Stimulated activated CD4-positive, alpha-beta T cell treated with anti-CD3 and anti-CD28 coated beads, TNF-alpha, amount 100 ng/mL, for 24 hours (primary cell): ENCODE measurements around the gene TBC1D1.

Source experiments
- DNase-seq, 3 experiments: peaks; one replicate each; pipeline ENCODE4 v3.0.0-alpha.2; 2020; ENCODE audit warnings: low read depth in 3 of 3

TBC1D1 gene

DNA sequence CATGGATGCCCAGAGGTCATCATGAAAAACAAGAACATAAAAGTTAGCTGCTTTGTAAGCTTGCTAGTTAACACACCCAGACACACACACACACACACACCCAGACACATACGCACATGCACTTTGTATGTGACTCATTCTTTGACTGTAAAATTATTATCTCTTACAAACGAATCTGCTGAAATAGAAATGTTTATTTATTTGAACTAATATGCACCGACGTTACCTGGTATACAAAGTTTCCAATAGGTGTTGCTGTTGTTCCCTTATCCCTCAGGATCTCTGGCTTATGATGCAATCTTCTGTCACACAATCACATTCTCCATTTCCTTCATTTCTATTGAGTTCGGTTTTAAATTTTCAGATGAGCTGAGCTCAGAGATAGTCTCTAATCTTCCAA is 278.6 kb downstream of the TBC1D1 start:
- DNase-seq: no peak

- DNase-seq: no peak
Observed at GRCh38 chr4:38170338-38171169, 279.7 kb downstream of the TBC1D1 start.

- DNase-seq: no peak
Observed at GRCh38 chr4:38172078-38172477, 281.2 kb downstream of the TBC1D1 start.

GRCh38 chr4:38173935-38174518 is 283.1 kb downstream of the TBC1D1 start:
- no peak for DNase-seq

DNA sequence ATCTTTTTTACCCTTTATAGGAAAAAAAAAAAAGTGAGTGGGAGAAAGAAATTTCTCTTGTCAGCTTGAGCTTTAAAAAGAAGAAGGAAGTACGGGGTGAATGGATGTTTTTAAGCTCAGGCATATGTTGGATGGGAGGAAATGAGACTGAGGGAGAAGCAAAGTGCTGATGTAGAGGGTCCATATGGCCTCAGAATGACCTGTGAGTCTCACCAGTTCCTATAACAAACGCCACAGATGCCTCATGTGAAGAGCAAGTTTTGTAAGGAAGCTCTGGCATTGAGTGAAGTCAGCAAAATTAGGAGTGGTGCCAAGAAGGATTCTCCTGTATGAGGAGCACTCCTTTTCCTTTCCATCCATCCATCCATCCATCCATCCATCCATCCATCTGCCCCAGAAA is 283.9 kb downstream of the TBC1D1 start:
- DNase-seq: no peak

DNA sequence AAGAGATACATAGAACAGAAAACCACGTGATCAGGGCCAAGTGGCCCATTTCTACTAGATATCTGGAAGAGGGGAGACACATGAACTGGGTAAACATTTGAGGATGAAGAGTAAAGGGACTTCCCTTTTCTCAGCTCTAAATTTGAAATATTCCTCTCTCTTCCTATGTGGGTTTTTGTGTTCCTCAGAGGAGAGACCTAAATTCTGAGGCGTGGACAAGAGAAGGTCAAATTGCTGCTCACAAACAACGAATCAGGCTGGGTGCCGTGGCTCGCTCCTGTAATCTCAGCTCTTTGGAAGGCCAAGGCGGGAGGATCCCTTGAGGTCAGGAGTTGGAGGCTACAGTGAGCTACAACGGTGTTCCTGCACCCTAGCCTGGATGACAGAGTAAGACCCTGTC is 285.3 kb downstream of the TBC1D1 start:
- DNase-seq: no peak

- peak in 2 of 3 experiments; percentile 30 to 49 for DNase-seq
Observed at GRCh38 chr4:38177035-38177546, 286.2 kb downstream of the TBC1D1 start.

DNA sequence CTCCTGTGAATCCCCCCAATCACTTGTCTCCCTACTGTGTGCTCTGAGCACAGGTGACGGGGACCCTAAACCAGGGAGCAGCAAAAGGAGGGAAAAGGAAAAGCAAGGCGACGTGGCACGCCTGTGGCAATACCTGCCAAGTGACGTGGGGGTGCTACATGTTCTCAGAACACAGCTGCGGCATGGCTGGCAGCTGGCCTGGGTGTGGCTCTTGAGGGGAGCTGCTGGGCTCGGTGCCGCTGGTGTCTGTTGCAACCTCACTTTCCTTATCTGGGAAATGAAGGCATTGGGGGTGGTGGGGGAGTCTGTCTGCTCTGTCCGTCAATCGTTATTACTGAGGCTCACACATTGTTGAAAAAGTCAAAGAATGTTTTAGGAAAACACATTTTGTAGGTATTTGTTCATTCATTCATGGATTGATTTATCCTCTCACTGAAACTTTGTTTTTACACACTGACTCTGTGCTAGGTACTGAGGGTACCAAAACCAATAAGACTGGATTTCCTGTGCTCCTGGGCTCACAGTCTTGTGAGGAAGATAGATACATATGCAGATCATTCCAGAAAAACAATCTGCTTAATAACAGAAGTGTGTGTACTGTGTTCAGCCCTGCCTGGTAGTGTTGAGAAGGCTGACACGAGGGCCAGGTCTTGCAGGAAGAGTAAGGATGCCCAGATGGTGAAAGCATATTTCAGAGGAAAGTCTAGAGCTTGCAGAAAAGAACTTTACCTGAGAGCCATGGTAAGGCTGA is 286.9 kb downstream of the TBC1D1 start:
- peak in 2 of 3 experiments; percentile 26 to 28 for DNase-seq

- no peak for DNase-seq
Observed at GRCh38 chr4:38178392-38178995, 287.6 kb downstream of the TBC1D1 start.

GRCh38 chr4:38179690-38180377 is 288.9 kb downstream of the TBC1D1 start:
- peak; percentile 57 to 73 (median 70) for DNase-seq

DNA sequence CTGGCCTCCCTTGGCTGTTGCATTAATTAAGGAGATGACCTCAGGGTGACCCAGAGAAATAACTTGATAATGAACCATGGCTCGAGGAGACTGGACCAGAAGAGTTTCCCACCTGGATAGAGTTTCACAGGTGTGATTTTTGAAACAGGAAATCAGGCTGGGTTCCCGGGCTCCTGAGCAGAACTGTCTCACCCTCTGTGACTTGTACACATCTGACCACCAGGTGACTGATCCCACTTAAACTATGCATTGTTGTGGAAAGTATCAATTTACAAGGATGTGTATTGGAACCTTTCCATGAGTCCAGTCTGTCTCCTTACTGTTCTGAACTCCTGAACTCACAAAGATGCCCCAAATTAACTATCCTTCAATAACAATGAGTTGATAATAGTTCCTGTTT is 289.6 kb downstream of the TBC1D1 start:
- no peak for DNase-seq

- DNase-seq: no peak
Observed at GRCh38 chr4:38181286-38181685, 290.4 kb downstream of the TBC1D1 start.

- DNase-seq: no peak
Observed at GRCh38 chr4:38182334-38182998, 291.6 kb downstream of the TBC1D1 start.

DNA sequence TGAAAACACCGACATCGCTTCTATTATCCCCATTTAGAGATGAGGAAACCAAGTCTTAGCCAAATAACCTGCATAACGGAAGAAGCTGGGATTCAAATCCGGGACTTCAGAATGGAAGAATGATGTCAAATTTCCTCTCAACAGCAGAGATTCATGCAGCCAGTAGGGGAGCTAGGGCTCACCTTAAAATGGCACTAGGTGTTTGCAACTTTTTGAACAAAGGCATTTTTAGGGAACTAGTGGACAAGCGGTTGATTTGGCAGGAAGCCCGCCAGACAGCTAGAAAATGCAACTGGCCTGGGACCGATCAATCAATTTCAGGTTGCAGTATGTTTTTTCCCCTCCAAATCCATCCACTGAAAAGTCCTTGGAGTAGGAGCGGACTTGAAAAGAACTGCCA is 293.5 kb downstream of the TBC1D1 start:
- no peak for DNase-seq

DNA sequence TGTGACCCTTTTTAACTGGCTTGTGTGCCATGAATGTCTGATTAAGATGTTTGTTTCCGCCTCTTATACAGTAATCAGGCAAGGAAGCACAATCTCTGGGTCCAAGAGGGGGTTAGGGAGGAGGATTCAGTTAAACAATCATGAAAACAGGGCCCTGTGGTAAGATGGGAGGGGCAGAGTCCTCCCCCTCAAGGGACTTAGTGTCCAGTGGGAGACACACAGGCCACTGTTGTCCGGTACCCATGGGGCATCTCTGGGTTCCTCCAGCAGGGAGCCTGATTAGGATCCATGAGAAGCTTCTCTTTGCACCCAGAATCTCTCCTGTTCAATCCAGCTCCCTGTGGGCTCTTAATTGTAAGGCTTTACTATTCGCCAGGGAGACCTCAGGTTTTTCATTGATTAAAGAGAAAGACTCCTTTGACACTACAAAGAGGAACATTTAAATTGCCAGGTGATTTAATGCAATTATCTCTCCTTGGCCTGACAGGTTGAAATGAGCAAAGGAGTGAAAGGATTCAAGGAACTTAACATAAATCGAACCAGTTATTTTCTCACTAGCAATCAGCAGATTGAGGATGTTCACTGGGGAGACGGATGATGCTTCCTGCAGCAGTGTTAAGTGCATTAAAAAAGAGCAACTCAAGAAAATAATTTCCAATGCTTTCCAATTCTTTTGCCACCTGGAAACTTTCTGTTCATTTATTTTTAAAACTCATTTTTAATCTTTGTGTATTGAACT is 294.7 kb downstream of the TBC1D1 start:
- no peak for DNase-seq

GRCh38 chr4:38188136-38188535 is 297.3 kb downstream of the TBC1D1 start:
- no peak for DNase-seq

DNA sequence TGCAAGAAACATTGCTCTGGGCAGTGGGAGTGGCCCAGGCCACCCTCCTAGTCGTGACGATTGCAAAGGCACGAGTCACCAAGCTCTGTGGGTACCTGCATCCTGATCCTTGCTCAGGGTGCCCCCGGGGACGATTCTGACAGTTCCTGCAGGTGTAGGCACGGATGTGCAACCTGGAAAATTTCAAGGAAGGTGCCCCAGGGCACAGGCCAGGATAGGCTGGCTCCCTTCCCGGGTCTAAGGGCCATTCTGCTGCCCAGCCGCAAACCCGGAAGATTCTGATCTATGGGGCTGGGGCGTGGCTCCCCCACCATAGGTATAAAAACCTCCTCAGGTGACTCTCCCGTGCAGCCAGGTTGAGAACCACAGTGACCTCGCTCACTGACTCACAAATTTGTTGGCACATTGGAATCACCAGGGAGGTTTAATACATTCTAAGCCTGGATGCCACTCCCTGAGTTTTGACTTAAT is 297.8 kb downstream of the TBC1D1 start:
- no peak for DNase-seq
